CD4-positive, alpha-beta T cell treated with Interleukin-17A for 1 hour (primary cell): ENCODE results near the gene NASP.

ENCODE experiments used
- DNase-seq: peaks from one replicate; pipeline ENCODE4 v3.0.0-alpha.2; 2020

NASP gene

GRCh38 chr1:45620588-45621500 is 37.0 kb downstream of the NASP start:
- no peak for DNase-seq

GRCh38 chr1:45621501-45621836 is 37.6 kb downstream of the NASP start:
- no peak for DNase-seq

- no peak for DNase-seq
These were observed 38.2 kb downstream of the NASP start for GRCh38 chr1:45621895-45622523.

GRCh38 chr1:45622524-45623394 is 38.9 kb downstream of the NASP start:
- no peak for DNase-seq

GRCh38 chr1:45623972-45624371 is 40.1 kb downstream of the NASP start, which contains the start of gene CCDC17:
CCDC17 (minus strand) TSS chr1:45624054; CDS start chr1:45623909, 145 bp downstream.
- no peak for DNase-seq

GRCh38 chr1:45629035-45629434 is 45.2 kb downstream of the NASP start:
- no peak for DNase-seq

GRCh38 chr1:45630429-45630828 is 46.6 kb downstream of the NASP start:
- no peak for DNase-seq

GRCh38 chr1:45635211-45635610 is 51.4 kb downstream of the NASP start:
- no peak for DNase-seq

- DNase-seq, result no peak
These were observed 56.5 kb downstream of the NASP start for GRCh38 chr1:45640293-45640692.

- no peak for DNase-seq
These were observed 59.5 kb downstream of the NASP start for GRCh38 chr1:45643321-45643720.

GRCh38 chr1:45643978-45644377 is 60.1 kb downstream of the NASP start:
- no peak for DNase-seq

GRCh38 chr1:45644661-45645060 is 60.8 kb downstream of the NASP start:
- no peak for DNase-seq

- DNase-seq, result no peak
These were observed 63.6 kb downstream of the NASP start for GRCh38 chr1:45647248-45648021.

GRCh38 chr1:45654540-45655280 is 70.9 kb downstream of the NASP start:
- DNase-seq, result no peak

GRCh38 chr1:45656573-45657226 is 72.9 kb downstream of the NASP start:
- DNase-seq, result no peak

GRCh38 chr1:45658171-45658570 is 74.3 kb downstream of the NASP start:
- DNase-seq, result no peak

- DNase-seq, result no peak
These were observed 75.4 kb downstream of the NASP start for GRCh38 chr1:45659222-45659621.

GRCh38 chr1:45660336-45660735 is 76.5 kb downstream of the NASP start:
- DNase-seq, result no peak

- DNase-seq, result no peak
These were observed 83.0 kb downstream of the NASP start for GRCh38 chr1:45666836-45667235.

- DNase-seq, result no peak
These were observed 83.7 kb downstream of the NASP start for GRCh38 chr1:45667321-45668111.
